Right lobe of liver (tissue), 4 donors: ENCODE data around the gene PLA2G15.

ENCODE experiments used
- POLR2A ChIP-seq: fragments of 450-650 bp; IDR thresholded peaks from one replicate; pipeline ENCODE4 v1.6.1; 2017; ENCODE audit warnings: antibody characterized with exemption, mild to moderate bottlenecking
- TF ChIP-seq, protein P1 (sequence below), 4 donors: fragments of 200-600 bp in 3 of 4; fragments of 450-650 bp in 1 of 4; IDR thresholded peaks; one replicate each; pipeline versions ENCODE4 v1.5.1 to v1.8.0; 2016 to 2022; ENCODE audit warnings: antibody characterized with exemption in 4 of 4, mild to moderate bottlenecking in 2 of 4
- donor health status: DM: no; HTN: no; CAD: no.
- donor health status: DM: no; HTN: no; CAD: no.
- donor health status: DM: no; HTN: yes; CAD: no.

DNA sequence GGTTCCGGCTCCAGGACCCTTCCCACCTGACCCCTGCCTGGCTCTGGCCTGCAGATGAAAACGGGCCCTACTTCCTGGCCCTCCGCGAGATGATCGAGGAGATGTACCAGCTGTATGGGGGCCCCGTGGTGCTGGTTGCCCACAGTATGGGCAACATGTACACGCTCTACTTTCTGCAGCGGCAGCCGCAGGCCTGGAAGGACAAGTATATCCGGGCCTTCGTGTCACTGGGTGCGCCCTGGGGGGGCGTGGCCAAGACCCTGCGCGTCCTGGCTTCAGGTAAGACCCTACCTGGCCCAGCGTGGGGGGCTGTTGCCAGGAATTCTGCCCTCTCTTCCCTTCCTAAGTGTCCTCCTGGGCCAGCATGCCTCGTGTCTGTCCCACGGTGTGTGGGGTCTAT is 10.5 kb downstream of the PLA2G15 start:
- TF ChIP-seq, protein P1, sequence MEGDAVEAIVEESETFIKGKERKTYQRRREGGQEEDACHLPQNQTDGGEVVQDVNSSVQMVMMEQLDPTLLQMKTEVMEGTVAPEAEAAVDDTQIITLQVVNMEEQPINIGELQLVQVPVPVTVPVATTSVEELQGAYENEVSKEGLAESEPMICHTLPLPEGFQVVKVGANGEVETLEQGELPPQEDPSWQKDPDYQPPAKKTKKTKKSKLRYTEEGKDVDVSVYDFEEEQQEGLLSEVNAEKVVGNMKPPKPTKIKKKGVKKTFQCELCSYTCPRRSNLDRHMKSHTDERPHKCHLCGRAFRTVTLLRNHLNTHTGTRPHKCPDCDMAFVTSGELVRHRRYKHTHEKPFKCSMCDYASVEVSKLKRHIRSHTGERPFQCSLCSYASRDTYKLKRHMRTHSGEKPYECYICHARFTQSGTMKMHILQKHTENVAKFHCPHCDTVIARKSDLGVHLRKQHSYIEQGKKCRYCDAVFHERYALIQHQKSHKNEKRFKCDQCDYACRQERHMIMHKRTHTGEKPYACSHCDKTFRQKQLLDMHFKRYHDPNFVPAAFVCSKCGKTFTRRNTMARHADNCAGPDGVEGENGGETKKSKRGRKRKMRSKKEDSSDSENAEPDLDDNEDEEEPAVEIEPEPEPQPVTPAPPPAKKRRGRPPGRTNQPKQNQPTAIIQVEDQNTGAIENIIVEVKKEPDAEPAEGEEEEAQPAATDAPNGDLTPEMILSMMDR (IDR thresholded peaks at IDR 0.05) = no peak
- TF ChIP-seq POLR2A = no peak
